HL-60 (cell line): ENCODE measurements around the gene RALA.

Experiments
- DNase-seq, 2 experiments: peaks; one replicate each; pipeline ENCODE4 v3.0.0-alpha.2; 2010 to 2020; ENCODE audit warnings: low read depth in 1 of 2, low spot score in 1 of 2
- H3K27ac ChIP-seq: fragments of 250-450 bp; sonication (Bioruptor Pico); replicated peaks from 2 replicates; pipeline ENCODE4 v1.5.1; 2020; ENCODE audit warnings: mild to moderate bottlenecking, moderate library complexity
- H3K27me3 ChIP-seq: fragments of 250-450 bp; sonication (Bioruptor Pico); 2 replicates; pipeline ENCODE4 v1.5.1; 2021; ENCODE audit warnings: mild to moderate bottlenecking, moderate library complexity; ENCODE audit not compliant: insufficient read depth, poor library complexity, severe bottlenecking
- H3K4me3 ChIP-seq: replicated peaks from 2 replicates; pipeline ENCODE4 v1.5.1; 2011; ENCODE audit warnings: mild to moderate bottlenecking, control low read depth, low read length; ENCODE audit not compliant: insufficient read depth
- GABPA ChIP-seq: IDR thresholded peaks from 2 replicates; pipeline ENCODE4 v1.6.1; 2012; ENCODE audit warnings: low read depth
- POLR2AphosphoS5 ChIP-seq: IDR thresholded peaks from 2 replicates; pipeline ENCODE4 v1.6.1; 2012; ENCODE audit warnings: low read depth
- SPI1 ChIP-seq: IDR thresholded peaks from 2 replicates; pipeline ENCODE4 v1.6.1; 2012; ENCODE audit warnings: low read depth, mild to moderate bottlenecking, borderline replicate concordance
- TF ChIP-seq, protein P1 (sequence below): IDR thresholded peaks from one replicate; pipeline ENCODE4 v1.5.1; 2011; ENCODE audit warnings: low read length, control low read depth, inconsistent platforms; ENCODE audit not compliant: insufficient read depth
- TF ChIP-seq, protein P2 (sequence below): IDR thresholded peaks from 2 replicates; pipeline ENCODE4 v1.6.1; 2012; ENCODE audit warnings: low read depth; ENCODE audit not compliant: insufficient replicate concordance

The RALA gene

DNA sequence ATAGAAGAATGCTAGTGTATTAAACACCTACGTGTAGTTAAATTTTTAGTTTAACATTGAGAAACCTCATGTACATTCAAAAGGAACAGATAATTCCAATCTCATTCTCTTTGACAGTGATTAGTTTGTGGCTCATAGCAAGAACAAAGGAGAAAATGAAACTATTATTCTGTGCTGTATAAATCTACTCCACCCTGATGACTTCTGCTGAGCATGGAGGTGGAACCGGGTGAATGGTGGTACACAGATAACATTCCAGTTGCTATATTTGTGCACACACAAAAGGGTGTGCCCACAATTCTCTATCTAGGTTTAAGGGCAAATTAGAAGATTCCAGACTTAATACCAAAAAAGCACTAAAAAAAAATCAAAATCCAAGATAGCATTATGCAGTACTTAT, 17.0 kb upstream of the RALA start:
- Histone ChIP-seq H3K27me3 (no peaks in the 10 kb centered on the region), H3K4me3 (no peak overlapping the region), H3K27ac (no peak overlapping the region)
- TF ChIP-seq, protein P1, sequence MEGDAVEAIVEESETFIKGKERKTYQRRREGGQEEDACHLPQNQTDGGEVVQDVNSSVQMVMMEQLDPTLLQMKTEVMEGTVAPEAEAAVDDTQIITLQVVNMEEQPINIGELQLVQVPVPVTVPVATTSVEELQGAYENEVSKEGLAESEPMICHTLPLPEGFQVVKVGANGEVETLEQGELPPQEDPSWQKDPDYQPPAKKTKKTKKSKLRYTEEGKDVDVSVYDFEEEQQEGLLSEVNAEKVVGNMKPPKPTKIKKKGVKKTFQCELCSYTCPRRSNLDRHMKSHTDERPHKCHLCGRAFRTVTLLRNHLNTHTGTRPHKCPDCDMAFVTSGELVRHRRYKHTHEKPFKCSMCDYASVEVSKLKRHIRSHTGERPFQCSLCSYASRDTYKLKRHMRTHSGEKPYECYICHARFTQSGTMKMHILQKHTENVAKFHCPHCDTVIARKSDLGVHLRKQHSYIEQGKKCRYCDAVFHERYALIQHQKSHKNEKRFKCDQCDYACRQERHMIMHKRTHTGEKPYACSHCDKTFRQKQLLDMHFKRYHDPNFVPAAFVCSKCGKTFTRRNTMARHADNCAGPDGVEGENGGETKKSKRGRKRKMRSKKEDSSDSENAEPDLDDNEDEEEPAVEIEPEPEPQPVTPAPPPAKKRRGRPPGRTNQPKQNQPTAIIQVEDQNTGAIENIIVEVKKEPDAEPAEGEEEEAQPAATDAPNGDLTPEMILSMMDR: no peak
- TF ChIP-seq POLR2AphosphoS5: no peak
- DNase-seq: no peak

DNA sequence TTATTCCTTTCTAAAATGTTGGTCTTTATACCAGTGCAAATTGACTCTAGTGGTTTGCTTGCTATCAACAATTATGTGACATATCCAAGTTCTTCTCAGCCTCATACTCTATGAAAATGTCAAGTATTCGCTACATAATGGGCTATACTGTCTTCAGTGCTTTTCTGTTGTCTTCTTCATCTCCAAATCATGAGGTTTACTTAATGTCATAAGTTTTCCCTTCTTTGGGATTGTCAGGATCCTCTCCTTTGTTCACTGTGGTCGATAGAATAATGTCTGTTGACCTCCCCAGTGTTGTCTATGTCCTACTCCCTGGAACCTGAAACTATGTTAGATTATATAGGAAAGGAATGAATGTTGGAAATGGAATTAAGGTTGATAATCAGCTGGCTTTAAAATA, 16.4 kb upstream of the RALA start:
- TF ChIP-seq GABPA: no peak
- TF ChIP-seq, protein P2, sequence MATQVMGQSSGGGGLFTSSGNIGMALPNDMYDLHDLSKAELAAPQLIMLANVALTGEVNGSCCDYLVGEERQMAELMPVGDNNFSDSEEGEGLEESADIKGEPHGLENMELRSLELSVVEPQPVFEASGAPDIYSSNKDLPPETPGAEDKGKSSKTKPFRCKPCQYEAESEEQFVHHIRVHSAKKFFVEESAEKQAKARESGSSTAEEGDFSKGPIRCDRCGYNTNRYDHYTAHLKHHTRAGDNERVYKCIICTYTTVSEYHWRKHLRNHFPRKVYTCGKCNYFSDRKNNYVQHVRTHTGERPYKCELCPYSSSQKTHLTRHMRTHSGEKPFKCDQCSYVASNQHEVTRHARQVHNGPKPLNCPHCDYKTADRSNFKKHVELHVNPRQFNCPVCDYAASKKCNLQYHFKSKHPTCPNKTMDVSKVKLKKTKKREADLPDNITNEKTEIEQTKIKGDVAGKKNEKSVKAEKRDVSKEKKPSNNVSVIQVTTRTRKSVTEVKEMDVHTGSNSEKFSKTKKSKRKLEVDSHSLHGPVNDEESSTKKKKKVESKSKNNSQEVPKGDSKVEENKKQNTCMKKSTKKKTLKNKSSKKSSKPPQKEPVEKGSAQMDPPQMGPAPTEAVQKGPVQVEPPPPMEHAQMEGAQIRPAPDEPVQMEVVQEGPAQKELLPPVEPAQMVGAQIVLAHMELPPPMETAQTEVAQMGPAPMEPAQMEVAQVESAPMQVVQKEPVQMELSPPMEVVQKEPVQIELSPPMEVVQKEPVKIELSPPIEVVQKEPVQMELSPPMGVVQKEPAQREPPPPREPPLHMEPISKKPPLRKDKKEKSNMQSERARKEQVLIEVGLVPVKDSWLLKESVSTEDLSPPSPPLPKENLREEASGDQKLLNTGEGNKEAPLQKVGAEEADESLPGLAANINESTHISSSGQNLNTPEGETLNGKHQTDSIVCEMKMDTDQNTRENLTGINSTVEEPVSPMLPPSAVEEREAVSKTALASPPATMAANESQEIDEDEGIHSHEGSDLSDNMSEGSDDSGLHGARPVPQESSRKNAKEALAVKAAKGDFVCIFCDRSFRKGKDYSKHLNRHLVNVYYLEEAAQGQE: no peak
- TF ChIP-seq, protein P1: no peak
- no peak for TF ChIP-seq POLR2AphosphoS5
- TF ChIP-seq SPI1: no peak
- Histone ChIP-seq H3K27me3 (no peaks in the 10 kb centered on the region), H3K4me3 (no peak overlapping the region), H3K27ac (no peak overlapping the region)
- no peak for DNase-seq

DNA sequence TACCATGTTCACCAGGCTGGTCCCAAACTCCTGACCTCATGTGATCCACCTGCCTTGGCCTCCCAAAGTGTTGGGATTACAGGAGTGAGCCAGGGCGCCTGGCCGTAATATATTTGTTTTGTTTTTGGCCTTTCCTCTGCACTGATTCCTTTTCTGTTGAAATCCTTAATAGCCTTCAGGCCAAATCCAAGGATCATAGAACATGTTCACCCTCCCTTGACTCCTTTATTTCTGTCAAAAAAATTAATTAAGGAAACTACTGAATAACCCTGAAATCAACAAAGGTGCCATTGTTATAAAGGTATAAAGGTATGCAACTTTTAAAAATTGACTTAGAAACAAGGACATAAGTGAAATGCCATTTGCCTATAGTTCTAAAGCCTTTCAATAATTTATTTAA, 15.5 kb upstream of the RALA start:
- Histone ChIP-seq H3K27ac (no peak overlapping the region), H3K4me3 (no peak overlapping the region), H3K27me3 (no peaks in the 10 kb centered on the region)
- DNase-seq: no peak
- no peak for TF ChIP-seq GABPA
- TF ChIP-seq, protein P2: no peak
- TF ChIP-seq SPI1: no peak
- no peak for TF ChIP-seq POLR2AphosphoS5
- TF ChIP-seq, protein P1: no peak

DNA sequence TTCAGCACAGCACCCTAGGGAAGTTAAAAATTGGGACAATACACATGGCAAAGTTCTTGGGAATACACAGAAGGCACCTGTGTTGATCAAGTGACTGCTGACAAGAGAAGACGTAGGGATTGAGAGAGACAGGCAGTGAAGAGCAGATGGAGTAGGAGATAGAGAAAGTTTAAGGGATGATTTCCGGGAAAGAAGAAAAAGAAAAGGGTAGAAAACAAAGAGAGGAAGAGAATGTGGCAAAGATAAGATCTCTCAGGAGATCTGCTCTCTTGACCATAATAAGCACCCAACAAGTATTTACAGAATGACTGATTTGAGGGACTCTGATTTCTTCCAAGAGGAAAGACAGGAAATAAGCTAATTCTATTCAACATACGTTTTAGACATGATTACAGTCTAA, 15.1 kb upstream of the RALA start:
- Histone ChIP-seq H3K27me3 (no peaks in the 10 kb centered on the region), H3K27ac (no peak overlapping the region), H3K4me3 (no peak overlapping the region)
- TF ChIP-seq POLR2AphosphoS5 (no peak), SPI1 (no peak), GABPA (no peak)
- TF ChIP-seq, protein P2: no peak
- TF ChIP-seq, protein P1: no peak
- no peak for DNase-seq
